CD4-positive, alpha-beta T cell (primary cell): Measurements from ENCODE around the gene TEAD2. TPM values are rescaled to one million over a fixed set of nuclear protein-coding genes. Genes with fewer than 3 reads are reported as not detected.

Source experiments
- ATAC-seq: fragments of 200-7000 bp; cut with Tn5 transposase; one replicate; pipeline ENCODE4 v1.10.0; 2022; ENCODE audit warnings: mild to moderate bottlenecking; ENCODE audit not compliant: poor library complexity
- CTCF ChIA-PET: fragments of 350-600 bp; sonication (Branson Sonifier 250); formaldehyde crosslinking; loops from one replicate; lab custom pipeline; 2021; ENCODE audit warnings: antibody characterized with exemption, inconsistent platforms; lab: Charles Lee
- POLR2A ChIA-PET: fragments of 350-600 bp; sonication (Branson Sonifier 250); formaldehyde crosslinking; loops from one replicate; lab custom pipeline; 2021; ENCODE audit warnings: antibody characterized with exemption, inconsistent platforms; lab: Charles Lee
- DNase-seq, 14 experiments: peaks; one replicate each; pipeline ENCODE4 v3.0.0-alpha.2; 2013 to 2020; ENCODE audit warnings: mixed read lengths in 2 of 14
- H3K27ac ChIP-seq, 2 donors: one replicate each; pipeline versions ENCODE4 v1.5.1 to v1.7.0; 2013; ENCODE audit warnings: low read length in 2 of 2, low read depth in 1 of 2, mild to moderate bottlenecking in 1 of 2
- H3K27me3 ChIP-seq, 2 experiments: 1 replicate in 1 of 2; 2 replicates in 1 of 2; pipeline versions ENCODE4 v1.6.1 to v1.7.0; 2013; ENCODE audit warnings: low read length in 2 of 2, control low read depth in 1 of 2, mild to moderate bottlenecking in 1 of 2, moderate library complexity in 1 of 2; ENCODE audit not compliant: insufficient read depth in 2 of 2, control insufficient read depth in 1 of 2
- H3K36me3 ChIP-seq: one replicate; pipeline ENCODE4 v1.6.1; 2013; ENCODE audit warnings: low read length, control low read depth; ENCODE audit not compliant: insufficient read depth
- H3K4me1 ChIP-seq: one replicate; pipeline ENCODE4 v1.6.1; 2013; ENCODE audit warnings: low read length, control low read depth; ENCODE audit not compliant: insufficient read depth
- H3K4me3 ChIP-seq: one replicate; pipeline ENCODE4 v1.5.1; 2013; ENCODE audit warnings: mild to moderate bottlenecking, low read length, moderate library complexity
- H3K9me3 ChIP-seq, 2 experiments: 1 replicate in 1 of 2; 2 replicates in 1 of 2; pipeline versions ENCODE4 v1.6.1 to v1.7.0; 2013; ENCODE audit warnings: low read length in 2 of 2, mild to moderate bottlenecking in 2 of 2, control low read depth in 1 of 2, moderate library complexity in 1 of 2; ENCODE audit not compliant: control insufficient read depth in 1 of 2, insufficient read depth in 1 of 2
- H3K27ac Mint-ChIP-seq: one replicate; pipeline ENCODE4 v1.8.0; 2020; ENCODE audit warnings: mixed read lengths
- H3K27me3 Mint-ChIP-seq: one replicate; pipeline ENCODE4 v1.8.0; 2021; ENCODE audit warnings: mixed read lengths
- H3K36me3 Mint-ChIP-seq: one replicate; pipeline ENCODE4 v1.8.0; 2021; ENCODE audit warnings: low read depth, mixed read lengths
- H3K4me1 Mint-ChIP-seq: one replicate; pipeline ENCODE4 v1.8.0; 2021; ENCODE audit warnings: low read depth, mixed read lengths
- H3K4me3 Mint-ChIP-seq: one replicate; pipeline ENCODE4 v1.8.0; 2020; ENCODE audit warnings: mild to moderate bottlenecking, mixed read lengths
- H3K9me3 Mint-ChIP-seq: one replicate; pipeline ENCODE4 v1.8.0; 2020; ENCODE audit warnings: mixed read lengths
- intact Hi-C, 2 experiments: fragments of 100-400 bp; cut with DNase I in 1 of 2; cut with micrococcal nuclease in 1 of 2; formaldehyde crosslinking; loops; one replicate each; pipeline versions ENCODE4 v1.15.1 to v1.9.0; 2023 to 2025; cut with DNase I, micrococcal nuclease
- total RNA-seq, 174 experiments: library from RNA in 2 of 174; stranded (reverse) in 2 of 174; gene quantifications; one replicate each; pipeline ENCODE4 v1.2.3 and lab custom pipeline; 2021 to 2026
- TF ChIP-seq, protein P1 (sequence below): fragments of 200-600 bp; IDR thresholded peaks from one replicate; pipeline ENCODE4 v1.8.0; 2022; ENCODE audit warnings: antibody characterized with exemption, mild to moderate bottlenecking

The TEAD2 gene
- total RNA-seq, 2 experiments from 2014 or later, result not detected

DNA sequence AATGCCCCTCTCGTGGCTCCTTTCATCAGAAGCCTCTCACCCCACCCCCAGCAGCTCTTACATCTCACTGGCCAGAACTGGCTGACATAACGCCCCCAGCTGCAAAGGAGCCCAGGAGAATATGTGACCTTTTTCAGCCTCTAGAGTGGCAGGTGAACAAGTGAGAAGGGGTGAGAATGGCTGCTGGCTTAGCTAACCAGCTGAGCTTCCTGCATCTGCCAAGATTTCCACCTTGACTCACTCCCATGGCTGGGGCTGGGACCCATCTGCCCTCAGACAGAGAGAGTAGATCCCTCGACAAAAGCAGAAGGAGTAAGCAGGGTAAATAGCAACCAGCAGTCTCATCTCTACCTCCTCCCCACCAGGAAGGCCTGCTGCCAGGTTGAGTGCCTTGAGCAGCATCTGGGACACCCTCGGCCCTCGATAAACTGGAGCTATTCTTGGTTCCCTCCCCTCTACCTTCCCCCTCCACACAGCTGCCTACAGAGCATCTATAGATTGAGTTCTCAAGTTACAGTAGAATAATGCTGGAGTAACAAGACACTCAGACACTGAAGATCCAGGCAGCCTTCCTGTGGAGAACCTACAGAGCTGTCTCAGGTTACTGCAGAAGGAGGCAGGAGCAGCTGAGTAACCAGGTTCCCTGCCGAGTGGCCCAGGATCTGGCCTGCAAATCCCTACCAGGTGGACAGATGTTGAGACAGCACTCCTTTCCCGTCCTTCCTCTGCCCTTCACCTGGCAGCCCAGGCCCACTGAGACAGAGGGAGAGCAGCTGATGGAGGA lies 41.4 kb upstream of the TEAD2 start:
- Histone ChIP-seq H3K36me3 (no peaks in the 10 kb centered on the region), H3K9me3 (no peaks in the 10 kb centered on the region), H3K27me3 (no peaks in the 10 kb centered on the region), H3K4me3 (no peak overlapping the region), H3K4me1 (peaks cover 40% of the 10 kb centered on the region), H3K27ac (no peak overlapping the region)
- intact Hi-C loops, result no loop called here
- CTCF ChIA-PET, result no interaction called here
- Mint-ChIP-seq H3K9me3 (no peaks in the 10 kb centered on the region), H3K27ac (no peak overlapping the region), H3K27me3 (no peaks in the 10 kb centered on the region), H3K36me3 (no peaks in the 10 kb centered on the region), H3K4me1 (peaks cover 44% of the 10 kb centered on the region), H3K4me3 (no peak overlapping the region)
- TF ChIP-seq, protein P1, sequence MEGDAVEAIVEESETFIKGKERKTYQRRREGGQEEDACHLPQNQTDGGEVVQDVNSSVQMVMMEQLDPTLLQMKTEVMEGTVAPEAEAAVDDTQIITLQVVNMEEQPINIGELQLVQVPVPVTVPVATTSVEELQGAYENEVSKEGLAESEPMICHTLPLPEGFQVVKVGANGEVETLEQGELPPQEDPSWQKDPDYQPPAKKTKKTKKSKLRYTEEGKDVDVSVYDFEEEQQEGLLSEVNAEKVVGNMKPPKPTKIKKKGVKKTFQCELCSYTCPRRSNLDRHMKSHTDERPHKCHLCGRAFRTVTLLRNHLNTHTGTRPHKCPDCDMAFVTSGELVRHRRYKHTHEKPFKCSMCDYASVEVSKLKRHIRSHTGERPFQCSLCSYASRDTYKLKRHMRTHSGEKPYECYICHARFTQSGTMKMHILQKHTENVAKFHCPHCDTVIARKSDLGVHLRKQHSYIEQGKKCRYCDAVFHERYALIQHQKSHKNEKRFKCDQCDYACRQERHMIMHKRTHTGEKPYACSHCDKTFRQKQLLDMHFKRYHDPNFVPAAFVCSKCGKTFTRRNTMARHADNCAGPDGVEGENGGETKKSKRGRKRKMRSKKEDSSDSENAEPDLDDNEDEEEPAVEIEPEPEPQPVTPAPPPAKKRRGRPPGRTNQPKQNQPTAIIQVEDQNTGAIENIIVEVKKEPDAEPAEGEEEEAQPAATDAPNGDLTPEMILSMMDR, result no peak
- DNase-seq, result no peak
- ATAC-seq, result no peak
- POLR2A ChIA-PET, result no interaction called here

DNA sequence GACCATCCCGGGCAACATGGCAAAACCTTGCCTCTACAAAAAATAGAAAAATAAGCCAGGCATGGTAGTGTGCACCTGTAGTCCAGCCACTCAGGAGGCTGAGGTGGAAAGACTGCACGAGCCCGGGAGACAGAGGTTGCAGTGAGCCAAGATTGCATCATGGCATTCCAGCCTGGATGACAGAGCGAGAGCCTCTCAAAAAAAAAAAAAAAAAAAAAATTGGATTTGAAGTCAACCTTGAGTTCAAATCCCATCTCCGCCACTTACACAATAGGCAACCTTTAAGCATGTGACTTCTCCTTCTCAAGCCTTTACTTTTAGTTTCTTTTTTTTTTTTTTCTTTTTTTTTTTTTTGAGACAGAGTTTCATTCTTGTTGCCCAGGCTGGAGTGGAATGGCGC lies 37.8 kb upstream of the TEAD2 start:
- Mint-ChIP-seq H3K4me3 (no peak overlapping the region), H3K4me1 (peaks cover 33% of the 10 kb centered on the region), H3K27ac (no peak overlapping the region), H3K27me3 (no peaks in the 10 kb centered on the region), H3K9me3 (no peaks in the 10 kb centered on the region), H3K36me3 (no peaks in the 10 kb centered on the region)
- ATAC-seq (no peak), DNase-seq (no peak)
- peaks cover 27% of the 10 kb centered on the region for H3K4me1 ChIP-seq
- intact Hi-C loops, result no loop called here
- ChIA-PET CTCF (no interaction called here), POLR2A (no interaction called here)
- H3K4me3 ChIP-seq, result no peak overlapping the region
- TF ChIP-seq, protein P1, result no peak
- H3K36me3 ChIP-seq, result no peaks in the 10 kb centered on the region
- no peaks in the 10 kb centered on the region for H3K27me3 ChIP-seq
- no peaks in the 10 kb centered on the region for H3K9me3 ChIP-seq
- H3K27ac ChIP-seq, result no peak overlapping the region

DNA sequence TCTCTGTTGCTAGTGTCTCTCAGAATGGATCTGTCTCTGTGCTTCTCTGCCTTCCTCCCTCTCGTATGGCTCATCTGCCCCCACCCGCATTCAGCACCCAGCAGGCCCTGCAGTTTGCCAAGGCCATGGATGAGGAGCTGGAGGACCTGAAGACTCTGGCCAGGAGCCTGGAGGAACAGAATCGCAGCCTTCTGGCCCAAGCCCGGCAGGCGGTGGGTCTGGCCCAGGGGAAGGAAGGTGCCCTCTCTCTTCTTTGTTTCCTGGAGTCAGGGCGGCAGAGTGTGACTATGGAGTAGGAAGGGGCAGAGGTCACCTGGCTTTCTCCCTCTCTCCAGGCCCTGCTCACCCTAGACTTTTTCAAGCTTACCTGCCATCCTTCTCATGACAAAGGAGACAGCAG lies 36.7 kb upstream of the TEAD2 start:
- intact Hi-C loops, result loop anchor here in 1 of 2 experiments (10.0 kb wide), 1 partner anchor 146 kb away; no protein-coding TSS in a partner anchor

More for the DNA sequence above, 36.7 kb upstream of the TEAD2 start:
- no peaks in the 10 kb centered on the region for H3K9me3 ChIP-seq
- ChIA-PET POLR2A (no interaction called here), CTCF (no interaction called here)
- Mint-ChIP-seq H3K36me3 (no peaks in the 10 kb centered on the region), H3K9me3 (no peaks in the 10 kb centered on the region), H3K4me1 (peaks cover 28% of the 10 kb centered on the region), H3K27ac (no peak overlapping the region), H3K27me3 (no peaks in the 10 kb centered on the region), H3K4me3 (no peak overlapping the region)
- no peak overlapping the region for H3K4me3 ChIP-seq
- TF ChIP-seq, protein P1, result no peak
- H3K4me1 ChIP-seq, result peaks cover 25% of the 10 kb centered on the region
- H3K27me3 ChIP-seq, result no peaks in the 10 kb centered on the region
- no peak overlapping the region for H3K27ac ChIP-seq
- DNase-seq (no peak), ATAC-seq (no peak)
- H3K36me3 ChIP-seq, result no peaks in the 10 kb centered on the region
